Body of pancreas (tissue), 4 donors: ENCODE data around the gene CCDC182. TPM values are rescaled to one million over a fixed set of nuclear protein-coding genes. Genes with fewer than 3 reads are reported as not detected.
A peak's percentile ranks its signal among the peaks of the same experiment; 100 is the strongest.

Experiments used
- ATAC-seq: fragments of 150-250 bp; one replicate; pipeline ENCODE4 v1.9.1; 2016
- DNase-seq, 4 donors: peaks; one replicate each; pipeline ENCODE4 v3.0.0-alpha.2; 2019
- H3K27ac ChIP-seq, 4 donors: fragments of 200-600 bp; sonication (generic); 1 replicate in 3 of 4; 2 replicates in 1 of 4; pipeline versions ENCODE4 v1.5.1 to v1.6.1; 2016 to 2019; ENCODE audit warnings: mild to moderate bottlenecking in 1 of 4, mixed read lengths in 1 of 4, moderate library complexity in 1 of 4
- H3K27me3 ChIP-seq, 2 donors: fragments of 200-600 bp; sonication (generic); one replicate each; pipeline ENCODE4 v1.6.0; 2016; ENCODE audit warnings: mild to moderate bottlenecking in 1 of 2
- H3K36me3 ChIP-seq, 2 donors: fragments of 200-600 bp; sonication (generic); replicated peaks in 1 of 2; 2 replicates each; pipeline ENCODE4 v1.5.1; 2016; ENCODE audit warnings: low read depth in 2 of 2; ENCODE audit not compliant: insufficient read depth in 1 of 2
- H3K4me1 ChIP-seq: fragments of 200-600 bp; sonication (generic); one replicate; pipeline ENCODE4 v1.6.0; 2016
- H3K4me3 ChIP-seq, 2 donors: fragments of 200-600 bp; sonication (generic); 1 replicate in 1 of 2; 2 replicates in 1 of 2; pipeline ENCODE4 v1.5.1; 2016 to 2019
- H3K9me3 ChIP-seq, 3 donors: fragments of 200-600 bp; sonication (generic); 1 replicate in 2 of 3; 2 replicates in 1 of 3; pipeline ENCODE4 v1.5.1; 2016
- CTCF ChIP-seq, 7 experiments: fragments of 450-650 bp in 4 of 7; fragments of 200-600 bp in 3 of 7; sonication (generic) in 3 of 7; IDR thresholded peaks; one replicate each; pipeline ENCODE4 v1.5.1; 2016 to 2019; ENCODE audit warnings: antibody characterized with exemption in 7 of 7
- POLR2A ChIP-seq, 3 donors: fragments of 450-650 bp; IDR thresholded peaks; one replicate each; pipeline ENCODE4 v1.6.1; 2016; ENCODE audit warnings: antibody characterized with exemption in 3 of 3, mild to moderate bottlenecking in 2 of 3
- WGBS, 2 donors: methylation state at CpG; one replicate each; pipeline ENCODE4 v1.1.5; 2017; 5-methylcytosine and 5-hydroxymethylcytosine counted together
- intact Hi-C: fragments of 100-400 bp; cut with DNase I; formaldehyde crosslinking; loops from one replicate; pipeline ENCODE4 v1.15.1; 2023
- total RNA-seq, 2 donors: library from RNA; depleted of rRNA; stranded (reverse); fragments of >200 nt; gene quantifications; one replicate each; pipeline ENCODE4 v1.1.0, GENCODE V29; 2016

Gene CCDC182
- total RNA-seq: not detected

DNA sequence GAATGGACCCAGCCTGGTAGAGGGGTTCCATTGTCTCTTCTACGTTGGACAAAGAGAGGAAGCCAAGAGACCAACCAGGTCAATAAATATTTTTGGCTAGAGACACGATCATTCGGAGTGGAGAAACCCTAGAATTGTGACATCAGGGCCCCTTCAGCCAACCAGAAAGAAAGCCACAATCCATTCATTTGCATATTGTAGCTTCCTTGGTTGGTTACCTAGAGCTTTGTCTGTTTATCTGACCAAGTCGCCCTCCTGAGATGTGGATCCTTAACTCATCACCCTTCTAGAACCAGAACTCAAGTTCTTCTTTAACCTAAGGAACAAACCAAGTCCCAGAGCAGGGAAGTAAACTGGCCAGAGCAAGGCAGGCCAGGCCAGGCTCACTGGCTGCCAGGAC lies at the start of gene CCDC182:
Gene CCDC182 (minus strand): TSS at position 58 of the 400 bp plus-strand sequence. CDS start 27 bp downstream, at position 31.
- DNase-seq (no peak), ATAC-seq (no peak)
- Histone ChIP-seq H3K36me3 (no peaks in the 10 kb centered on the region), H3K27me3 (no peaks in the 10 kb centered on the region), H3K9me3 (no peaks in the 10 kb centered on the region), H3K27ac (no peak within 1 kb of the TSS), H3K4me1 (peaks cover 3% of the 10 kb centered on the region), H3K4me3 (no peak within 1 kb of the TSS)
- WGBS, 2 donors: 45 to 51% methylated on average over 4 of the region's 4 CpGs
- intact Hi-C loops: loop anchor here (5.0 to 10.0 kb wide), 2 partner anchors 140 to 503 kb away; no protein-coding TSS in a partner anchor
- TF ChIP-seq CTCF (IDR thresholded peaks at IDR 0.05) (no peak), POLR2A (IDR thresholded peaks at IDR 0.05) (no peak)

GRCh38 chr17:57794841-57795240 lies 49.7 kb upstream of the CCDC182 start:
- 43 to 65% methylated on average over 2 of the region's 2 CpGs for WGBS, 2 donors
- DNase-seq: no peak
- Histone ChIP-seq H3K27ac (no peak overlapping the region), H3K4me3 (no peak overlapping the region), H3K27me3 (no peaks in the 10 kb centered on the region), H3K9me3 (no peaks in the 10 kb centered on the region), H3K36me3 (no peaks in the 10 kb centered on the region), H3K4me1 (no peaks in the 10 kb centered on the region)
- no peak for ATAC-seq
- no peak for TF ChIP-seq POLR2A (IDR thresholded peaks at IDR 0.05)
- TF ChIP-seq CTCF (IDR thresholded peaks at IDR 0.05): no peak
- intact Hi-C loops: no loop called here

DNA sequence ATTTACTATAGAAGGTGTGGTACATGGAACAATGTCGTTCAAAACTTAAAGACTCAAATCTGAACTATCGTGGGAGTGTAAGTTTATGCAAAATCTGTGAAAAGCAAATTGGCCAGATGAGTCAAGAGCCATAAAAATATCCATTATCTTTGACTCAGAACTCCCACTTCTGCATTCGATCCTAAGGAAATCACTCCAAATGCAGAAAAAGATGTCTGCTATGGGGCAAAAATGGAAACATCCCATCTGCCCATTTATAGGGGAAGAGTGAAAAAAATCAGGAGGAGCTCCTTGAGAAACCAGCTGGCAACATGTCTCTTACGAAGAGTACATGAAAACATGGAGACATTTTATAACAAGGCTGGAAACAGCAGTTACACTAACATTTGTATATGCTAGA lies 43.6 kb upstream of the CCDC182 start:
- Histone ChIP-seq H3K9me3 (no peaks in the 10 kb centered on the region), H3K27ac (no peak overlapping the region), H3K36me3 (no peaks in the 10 kb centered on the region), H3K4me1 (no peaks in the 10 kb centered on the region), H3K27me3 (no peaks in the 10 kb centered on the region), H3K4me3 (no peak overlapping the region)
- TF ChIP-seq CTCF (IDR thresholded peaks at IDR 0.05) (no peak), POLR2A (IDR thresholded peaks at IDR 0.05) (no peak)
- DNase-seq: no peak
- intact Hi-C loops: no loop called here
- no peak for ATAC-seq
- WGBS, 2 donors: 66 to 67% methylated on average over 4 of the region's 4 CpGs

DNA sequence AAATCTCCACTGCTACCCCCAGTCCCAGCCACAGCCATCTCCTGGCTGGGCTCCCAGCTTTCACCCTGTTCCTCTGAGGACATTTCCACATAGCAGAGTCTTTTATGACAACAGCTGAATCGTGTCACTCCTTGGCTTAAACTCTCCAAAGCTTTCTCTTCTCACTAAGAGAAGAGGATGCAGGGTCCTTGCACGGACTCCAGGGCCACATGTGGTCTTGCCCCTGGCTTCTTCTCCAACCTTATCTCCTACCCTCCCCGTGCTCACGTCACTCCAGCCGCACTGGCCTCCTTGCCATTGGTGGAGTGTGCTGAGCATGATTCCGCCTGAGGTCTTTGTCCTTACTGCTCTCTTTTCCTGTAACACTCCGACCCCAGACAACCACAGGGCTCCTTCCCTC lies 39.9 kb upstream of the CCDC182 start:
- peak in 3 of 4 donors; percentile 16 to 30 (median 16) for DNase-seq
- intact Hi-C loops: no loop called here
- no peaks in the 10 kb centered on the region for H3K36me3 ChIP-seq
- TF ChIP-seq POLR2A (IDR thresholded peaks at IDR 0.05) (no peak), CTCF (IDR thresholded peaks at IDR 0.05) (no peak)
- H3K4me3 ChIP-seq: no peak overlapping the region
- H3K27me3 ChIP-seq: no peaks in the 10 kb centered on the region
- WGBS, 2 donors: 40 to 71% methylated on average over 7 of the region's 7 CpGs
- H3K9me3 ChIP-seq: no peaks in the 10 kb centered on the region
- peak; percentile 57 for ATAC-seq
- H3K4me1 ChIP-seq: peaks cover 8% of the 10 kb centered on the region
- H3K27ac ChIP-seq: no peak overlapping the region

- Histone ChIP-seq H3K9me3 (no peaks in the 10 kb centered on the region), H3K4me3 (no peak overlapping the region), H3K36me3 (no peaks in the 10 kb centered on the region), H3K4me1 (peaks cover 8% of the 10 kb centered on the region), H3K27me3 (no peaks in the 10 kb centered on the region), H3K27ac (no peak overlapping the region)
- DNase-seq (no peak), ATAC-seq (no peak)
- whole genome bisulfite sequencing, 2 donors: 50 to 52% methylated on average over 15 of the region's 15 CpGs
- intact Hi-C loops: no loop called here
- TF ChIP-seq CTCF (IDR thresholded peaks at IDR 0.05): no peak
- TF ChIP-seq POLR2A (IDR thresholded peaks at IDR 0.05): no peak
Measured at GRCh38 chr17:57784226-57784895, 39.3 kb upstream of the CCDC182 start.
